Vagina (tissue), 2 donors: ENCODE data around the gene VNN1.

Experiments
- CTCF ChIP-seq, 3 experiments: fragments of 450-650 bp in 2 of 3; fragments of 200-600 bp in 1 of 3; sonication (generic) in 1 of 3; IDR thresholded peaks; one replicate each; pipeline ENCODE4 v1.5.1; 2017 to 2019; ENCODE audit warnings: antibody characterized with exemption in 3 of 3, mild to moderate bottlenecking in 2 of 3, moderate library complexity in 2 of 3
- POLR2AphosphoS5 ChIP-seq, 2 donors: sonication (generic); formaldehyde crosslinking; IDR thresholded peaks; one replicate each; pipeline ENCODE4 v1.9.0; 2017; ENCODE audit warnings: antibody characterized with exemption in 2 of 2, mild to moderate bottlenecking in 2 of 2, low read depth in 1 of 2; ENCODE audit not compliant: insufficient read depth in 1 of 2

GRCh38 chr6:132703936-132704335, 9.9 kb downstream of the VNN1 start:
- TF ChIP-seq CTCF (IDR thresholded peaks at IDR 0.05) (no peak), POLR2AphosphoS5 (IDR thresholded peaks at IDR 0.05; ENCODE audit: insufficient read depth in 1 of 2, low read depth in 1 of 2) (no peak)
